Stimulated activated CD4-positive, alpha-beta T cell treated with anti-CD3 and anti-CD28 coated beads, Interleukin-4, amount 100 ng/mL, for 4 hours (primary cell): ENCODE measurements around the gene COX6A2.
"Not testable (repeated sequence)": the region's sequence is repeated elsewhere in the genome, so short reads cannot be mapped to it uniquely, and the experiment has no call there.

Experiments
- DNase-seq, 2 experiments: peaks; one replicate each; pipeline ENCODE4 v3.0.0-alpha.2; 2020

COX6A2 gene

GRCh38 chr16:31461921-31462804, 34.0 kb upstream of the COX6A2 start:
- DNase-seq: no peak

- no peak for DNase-seq
These were observed 33.2 kb upstream of the COX6A2 start for GRCh38 chr16:31461201-31461920.

GRCh38 chr16:31460582-31461002, 32.4 kb upstream of the COX6A2 start:
- no peak for DNase-seq

GRCh38 chr16:31459687-31460581, 31.8 kb upstream of the COX6A2 start:
- DNase-seq: peak; percentile 100

- peak; percentile 93 to 98 for DNase-seq
These were observed 30.9 kb upstream of the COX6A2 start, which contains the start of gene ARMC5 for GRCh38 chr16:31458844-31459686. Gene ARMC5, plus strand, starts transcription at chr16:31459501. Its CDS starts 24 bp downstream, at chr16:31459525.

- peak; percentile 48 to 57 for DNase-seq
These were observed 30.1 kb upstream of the COX6A2 start for GRCh38 chr16:31458073-31458843.

GRCh38 chr16:31456988-31457360, 28.8 kb upstream of the COX6A2 start:
- DNase-seq: no peak

- peak in 1 of 2 experiments; percentile 20 for DNase-seq
These were observed 27.6 kb upstream of the COX6A2 start for GRCh38 chr16:31455601-31456314.

- DNase-seq: no peak
These were observed 25.4 kb upstream of the COX6A2 start for GRCh38 chr16:31453255-31454204.

GRCh38 chr16:31452631-31453106, 24.5 kb upstream of the COX6A2 start:
- DNase-seq: no peak

- no peak for DNase-seq
These were observed 23.7 kb upstream of the COX6A2 start for GRCh38 chr16:31451681-31452351.

- DNase-seq: no peak
These were observed 23.0 kb upstream of the COX6A2 start for GRCh38 chr16:31451201-31451600.

GRCh38 chr16:31445931-31446330, 17.8 kb upstream of the COX6A2 start:
- not testable (repeated sequence) for DNase-seq

- no peak for DNase-seq
These were observed 13.8 kb upstream of the COX6A2 start for GRCh38 chr16:31441956-31442355.

GRCh38 chr16:31440516-31441184, 12.5 kb upstream of the COX6A2 start:
- DNase-seq: no peak

GRCh38 chr16:31439519-31439918, 11.4 kb upstream of the COX6A2 start:
- DNase-seq: no peak

- not testable (repeated sequence) for DNase-seq
These were observed 10.9 kb upstream of the COX6A2 start for GRCh38 chr16:31439023-31439422.

GRCh38 chr16:31438414-31438813, 10.3 kb upstream of the COX6A2 start:
- no peak for DNase-seq
